ENCODE data around the gene PXMP2.

The PXMP2 gene

GRCh38 chr12:132731574-132731973, 44.2 kb downstream of the PXMP2 start:
- Histone ChIP-seq H3K23ac (ENCODE audit: low read length) (no peak overlapping the region), H3K27ac (ENCODE audit: low read depth, low read length) (no peak overlapping the region), H3K14ac (ENCODE audit: low read length) (no peak overlapping the region), H3K4ac (ENCODE audit: low read depth, low read length) (no peak overlapping the region), H3K18ac (ENCODE audit: low read length) (no peak overlapping the region), H4K12ac (ENCODE audit: low read depth, low read length) (no peak overlapping the region), H2BK5ac (ENCODE audit: low read depth, low read length, poor library complexity) (no peak overlapping the region), H3K9ac (ENCODE audit: low read length) (no peak overlapping the region), H3K9me3 (ENCODE audit: insufficient read depth, low read depth, low read length) (peaks cover 2% of the 10 kb centered on the region), H3K79me1 (ENCODE audit: low read length) (no peaks in the 10 kb centered on the region), H2BK120ac (ENCODE audit: insufficient read depth, low read length, poor library complexity) (no peak overlapping the region), H4K8ac (ENCODE audit: low read depth, low read length) (no peak overlapping the region), H3K4me1 (ENCODE audit: control insufficient read depth in 1 of 2, insufficient read depth in 2 of 2, low read length in 2 of 2) (no peaks in the 10 kb centered on the region), H4K91ac (ENCODE audit: low read depth, low read length) (no peak overlapping the region), H3K4me2 (ENCODE audit: low read length) (no peak overlapping the region), H2AK5ac (ENCODE audit: low read length) (no peak overlapping the region), H2BK12ac (ENCODE audit: low read length) (no peak overlapping the region), H3K36me3 (ENCODE audit: control insufficient read depth in 1 of 2, insufficient read depth in 2 of 2, low read length in 2 of 2) (peaks cover 84 to 86% of the 10 kb centered on the region in 2 experiments), H2AFZ (ENCODE audit: insufficient read depth, low read length, poor library complexity) (no peak overlapping the region), H3K79me2 (ENCODE audit: control insufficient read depth, insufficient read depth, low read length, poor library complexity) (no peaks in the 10 kb centered on the region), H3K4me3 (ENCODE audit: low read depth, low read length) (no peak overlapping the region), H3K27me3 (ENCODE audit: insufficient read depth, low read length) (no peaks in the 10 kb centered on the region)
- no peak for DNase-seq
- no CpG with 5 or more reads among the region's 17 CpGs for WGBS (ENCODE audit: extremely low coverage, insufficient coverage, insufficient read length)

GRCh38 chr12:132734206-132734605, 46.8 kb downstream of the PXMP2 start:
- no peak for DNase-seq
- H3K14ac ChIP-seq (ENCODE audit: low read length): no peak overlapping the region
- no peak overlapping the region for H4K8ac ChIP-seq (ENCODE audit: low read depth, low read length)
- no peak overlapping the region for H3K4me3 ChIP-seq (ENCODE audit: low read depth, low read length)
- no peak overlapping the region for H3K27ac ChIP-seq (ENCODE audit: low read depth, low read length)
- H3K9me3 ChIP-seq (ENCODE audit: insufficient read depth, low read depth, low read length): no peaks in the 10 kb centered on the region
- no peaks in the 10 kb centered on the region for H3K27me3 ChIP-seq (ENCODE audit: insufficient read depth, low read length)
- H3K4me2 ChIP-seq (ENCODE audit: low read length): no peak overlapping the region
- no peaks in the 10 kb centered on the region for H3K79me1 ChIP-seq (ENCODE audit: low read length)
- H3K79me2 ChIP-seq (ENCODE audit: control insufficient read depth, insufficient read depth, low read length, poor library complexity): no peaks in the 10 kb centered on the region
- H2AK5ac ChIP-seq (ENCODE audit: low read length): no peak overlapping the region
- H2BK5ac ChIP-seq (ENCODE audit: low read depth, low read length, poor library complexity): no peak overlapping the region
- H3K36me3 ChIP-seq (ENCODE audit: control insufficient read depth in 1 of 2, insufficient read depth in 2 of 2, low read length in 2 of 2): peaks cover 79 to 85% of the 10 kb centered on the region in 2 experiments
- H3K4me1 ChIP-seq (ENCODE audit: control insufficient read depth in 1 of 2, insufficient read depth in 2 of 2, low read length in 2 of 2): no peaks in the 10 kb centered on the region
- H4K91ac ChIP-seq (ENCODE audit: low read depth, low read length): no peak overlapping the region
- H3K4ac ChIP-seq (ENCODE audit: low read depth, low read length): no peak overlapping the region
- H2BK12ac ChIP-seq (ENCODE audit: low read length): no peak overlapping the region
- no CpG with 5 or more reads among the region's 10 CpGs for WGBS (ENCODE audit: extremely low coverage, insufficient coverage, insufficient read length)
- no peak overlapping the region for H3K9ac ChIP-seq (ENCODE audit: low read length)
- no peak overlapping the region for H4K12ac ChIP-seq (ENCODE audit: low read depth, low read length)
- H2BK120ac ChIP-seq (ENCODE audit: insufficient read depth, low read length, poor library complexity): no peak overlapping the region
- no peak overlapping the region for H3K23ac ChIP-seq (ENCODE audit: low read length)
- H3K18ac ChIP-seq (ENCODE audit: low read length): no peak overlapping the region
- H2AFZ ChIP-seq (ENCODE audit: insufficient read depth, low read length, poor library complexity): no peak overlapping the region

GRCh38 chr12:132735496-132735895, 48.1 kb downstream of the PXMP2 start:
- Histone ChIP-seq H3K14ac (ENCODE audit: low read length) (no peak overlapping the region), H4K91ac (ENCODE audit: low read depth, low read length) (no peak overlapping the region), H3K18ac (ENCODE audit: low read length) (no peak overlapping the region), H3K4ac (ENCODE audit: low read depth, low read length) (no peak overlapping the region), H3K27me3 (ENCODE audit: insufficient read depth, low read length) (no peaks in the 10 kb centered on the region), H3K4me2 (ENCODE audit: low read length) (no peak overlapping the region), H2BK120ac (ENCODE audit: insufficient read depth, low read length, poor library complexity) (no peak overlapping the region), H3K36me3 (ENCODE audit: control insufficient read depth in 1 of 2, insufficient read depth in 2 of 2, low read length in 2 of 2) (peaks cover 80 to 85% of the 10 kb centered on the region in 2 experiments), H4K12ac (ENCODE audit: low read depth, low read length) (no peak overlapping the region), H2BK12ac (ENCODE audit: low read length) (no peak overlapping the region), H3K4me3 (ENCODE audit: low read depth, low read length) (no peak overlapping the region), H2AK5ac (ENCODE audit: low read length) (no peak overlapping the region), H2AFZ (ENCODE audit: insufficient read depth, low read length, poor library complexity) (no peak overlapping the region), H3K4me1 (ENCODE audit: control insufficient read depth in 1 of 2, insufficient read depth in 2 of 2, low read length in 2 of 2) (no peaks in the 10 kb centered on the region), H3K23ac (ENCODE audit: low read length) (no peak overlapping the region), H3K9ac (ENCODE audit: low read length) (no peak overlapping the region), H3K27ac (ENCODE audit: low read depth, low read length) (no peak overlapping the region), H4K8ac (ENCODE audit: low read depth, low read length) (no peak overlapping the region), H2BK5ac (ENCODE audit: low read depth, low read length, poor library complexity) (no peak overlapping the region), H3K79me2 (ENCODE audit: control insufficient read depth, insufficient read depth, low read length, poor library complexity) (no peaks in the 10 kb centered on the region), H3K79me1 (ENCODE audit: low read length) (no peaks in the 10 kb centered on the region), H3K9me3 (ENCODE audit: insufficient read depth, low read depth, low read length) (no peaks in the 10 kb centered on the region)
- no CpG with 5 or more reads among the region's 20 CpGs for whole genome bisulfite sequencing (ENCODE audit: extremely low coverage, insufficient coverage, insufficient read length)
- DNase-seq: no peak

- H2AFZ ChIP-seq (ENCODE audit: insufficient read depth, low read length, poor library complexity): no peak overlapping the region
- no peak for DNase-seq
- no peak overlapping the region for H2BK5ac ChIP-seq (ENCODE audit: low read depth, low read length, poor library complexity)
- no peaks in the 10 kb centered on the region for H3K27me3 ChIP-seq (ENCODE audit: insufficient read depth, low read length)
- H3K23ac ChIP-seq (ENCODE audit: low read length): no peak overlapping the region
- no peak overlapping the region for H2BK120ac ChIP-seq (ENCODE audit: insufficient read depth, low read length, poor library complexity)
- H3K18ac ChIP-seq (ENCODE audit: low read length): no peak overlapping the region
- H3K4ac ChIP-seq (ENCODE audit: low read depth, low read length): no peak overlapping the region
- no peak overlapping the region for H2BK12ac ChIP-seq (ENCODE audit: low read length)
- H3K4me3 ChIP-seq (ENCODE audit: low read depth, low read length): no peak overlapping the region
- no peaks in the 10 kb centered on the region for H3K79me2 ChIP-seq (ENCODE audit: control insufficient read depth, insufficient read depth, low read length, poor library complexity)
- H2AK5ac ChIP-seq (ENCODE audit: low read length): no peak overlapping the region
- peaks cover 81 to 86% of the 10 kb centered on the region in 2 experiments for H3K36me3 ChIP-seq (ENCODE audit: control insufficient read depth in 1 of 2, insufficient read depth in 2 of 2, low read length in 2 of 2)
- H4K91ac ChIP-seq (ENCODE audit: low read depth, low read length): no peak overlapping the region
- no peaks in the 10 kb centered on the region for H3K79me1 ChIP-seq (ENCODE audit: low read length)
- WGBS (ENCODE audit: extremely low coverage, insufficient coverage, insufficient read length): no CpG with 5 or more reads among the region's 12 CpGs
- no peaks in the 10 kb centered on the region for H3K9me3 ChIP-seq (ENCODE audit: insufficient read depth, low read depth, low read length)
- no peak overlapping the region for H3K14ac ChIP-seq (ENCODE audit: low read length)
- H4K12ac ChIP-seq (ENCODE audit: low read depth, low read length): no peak overlapping the region
- H3K4me1 ChIP-seq (ENCODE audit: control insufficient read depth in 1 of 2, insufficient read depth in 2 of 2, low read length in 2 of 2): no peaks in the 10 kb centered on the region
- no peak overlapping the region for H4K8ac ChIP-seq (ENCODE audit: low read depth, low read length)
- no peak overlapping the region for H3K27ac ChIP-seq (ENCODE audit: low read depth, low read length)
- no peak overlapping the region for H3K9ac ChIP-seq (ENCODE audit: low read length)
- H3K4me2 ChIP-seq (ENCODE audit: low read length): no peak overlapping the region
These were observed 49.0 kb downstream of the PXMP2 start for GRCh38 chr12:132736378-132736777.

Measured in trophoblast cell (in vitro differentiated cells and primary cell).